Measurements from ENCODE around the gene FAM162B. TPM values are rescaled to one million over a fixed set of nuclear protein-coding genes. Genes with fewer than 3 reads are reported as not detected.

The FAM162B gene
- 10 to 100 TPM in 1 of 6 donors, 1 to 10 TPM in 4, under 1 TPM in 1; 0.89 to 14.3 (median 4.1) TPM for total RNA-seq

- Histone ChIP-seq H3K27me3 (peaks cover 0 to 22% (median 8%) of the 10 kb centered on the region in 4 donors), H3K4me1 (peaks cover 4 to 20% (median 12%) of the 10 kb centered on the region in 4 donors), H3K27ac (peak within 1 kb of the TSS; percentile 23 to 82 (median 60)), H3K9me3 (no peaks in the 10 kb centered on the region), H3K4me3 (peak within 1 kb of the TSS; percentile 25 to 58 (median 53)), H3K36me3 (no peaks in the 10 kb centered on the region)
- WGBS, 2 donors: 0 to 3% methylated on average over 42 to 84 of the region's 89 CpGs
- peak; percentile 55 to 76 for ATAC-seq (ENCODE audit: low FRiP score in 2 of 2)
- TF ChIP-seq POLR2A (IDR thresholded peaks at IDR 0.05) (no peak), POLR2AphosphoS5 (IDR thresholded peaks at IDR 0.05) (peak in 1 of 2 donors; percentile 41), CTCF (IDR thresholded peaks at IDR 0.05) (no peak)
- DNase-seq: peak in 1 of 2 donors; percentile 89
These were observed at the start of gene FAM162B for GRCh38 chr6:116764961-116765841. FAM162B (minus strand) TSS chr6:116765719; CDS start chr6:116765576, 143 bp downstream.

GRCh38 chr6:116812051-116812650 is 46.6 kb upstream of the FAM162B start:
- WGBS, 2 donors: 86 to 89% methylated on average over 2 of the region's 2 CpGs
- TF ChIP-seq POLR2AphosphoS5 (IDR thresholded peaks at IDR 0.05) (no peak), CTCF (IDR thresholded peaks at IDR 0.05) (no peak), EP300 (IDR thresholded peaks at IDR 0.05) (no peak), POLR2A (IDR thresholded peaks at IDR 0.05) (no peak)

GRCh38 chr6:116801971-116802370 is 36.5 kb upstream of the FAM162B start:
- TF ChIP-seq EP300 (IDR thresholded peaks at IDR 0.05) (no peak), CTCF (IDR thresholded peaks at IDR 0.05) (no peak), POLR2AphosphoS5 (IDR thresholded peaks at IDR 0.05) (no peak), POLR2A (IDR thresholded peaks at IDR 0.05) (no peak)
- Histone ChIP-seq H3K27ac (no peak overlapping the region), H3K27me3 (no peaks in the 10 kb centered on the region), H3K4me3 (no peak overlapping the region), H3K4me1 (no peaks in the 10 kb centered on the region), H3K36me3 (no peaks in the 10 kb centered on the region), H3K9me3 (no peaks in the 10 kb centered on the region)
- ATAC-seq (ENCODE audit: low FRiP score in 2 of 2): no peak
- DNase-seq: no peak

More at GRCh38 chr6:116812051-116812650, 46.6 kb upstream of the FAM162B start:
- H3K27me3 ChIP-seq: no peaks in the 10 kb centered on the region
- H3K27ac ChIP-seq: no peak overlapping the region
- peaks cover 0 to 9% (median 0%) of the 10 kb centered on the region in 4 donors for H3K9me3 ChIP-seq
- DNase-seq (no peak), ATAC-seq (ENCODE audit: low FRiP score in 2 of 2) (no peak)
- no peaks in the 10 kb centered on the region for H3K4me1 ChIP-seq
- no peaks in the 10 kb centered on the region for H3K36me3 ChIP-seq
- no peak overlapping the region for H3K4me3 ChIP-seq

- ATAC-seq (ENCODE audit: low FRiP score in 2 of 2): no peak
- no peak overlapping the region for H3K4me3 ChIP-seq
- no peaks in the 10 kb centered on the region for H3K9me3 ChIP-seq
- TF ChIP-seq POLR2A (IDR thresholded peaks at IDR 0.05) (no peak), POLR2AphosphoS5 (IDR thresholded peaks at IDR 0.05) (no peak), CTCF (IDR thresholded peaks at IDR 0.05) (no peak), EP300 (IDR thresholded peaks at IDR 0.05) (no peak)
- H3K27me3 ChIP-seq: no peaks in the 10 kb centered on the region
- H3K4me1 ChIP-seq: no peaks in the 10 kb centered on the region
- DNase-seq: no peak
- no peak overlapping the region for H3K27ac ChIP-seq
- H3K36me3 ChIP-seq: no peaks in the 10 kb centered on the region
These were observed 34.4 kb upstream of the FAM162B start for GRCh38 chr6:116799945-116800344.
